GM20431 (cell line): ENCODE measurements around the gene KLC1.

Experiments
- in situ Hi-C: fragments of 300-500 bp; cut with MseI, MboI; formaldehyde crosslinking; loops from one replicate; pipeline ENCODE4 v1.15.0; 2020; ENCODE audit warnings: low sequenced_read_pairs; ENCODE audit not compliant: unreplicated experiment

KLC1 gene

GRCh38 chr14:103656031-103656755 lies 27.2 kb downstream of the KLC1 start:
- in situ Hi-C loops = no loop called here

GRCh38 chr14:103656756-103657133 lies 27.7 kb downstream of the KLC1 start:
- in situ Hi-C loops = no loop called here

- in situ Hi-C loops = no loop called here
Measured at GRCh38 chr14:103657471-103657870, 28.5 kb downstream of the KLC1 start.

GRCh38 chr14:103659631-103660030 lies 30.6 kb downstream of the KLC1 start:
- in situ Hi-C loops = no loop called here

- in situ Hi-C loops = no loop called here
Measured at GRCh38 chr14:103662029-103662428, 33.0 kb downstream of the KLC1 start.

- in situ Hi-C loops = no loop called here
Measured at GRCh38 chr14:103662591-103662990, 33.6 kb downstream of the KLC1 start.

GRCh38 chr14:103663506-103663905 lies 34.5 kb downstream of the KLC1 start:
- in situ Hi-C loops = no loop called here

- in situ Hi-C loops = no loop called here
Measured at GRCh38 chr14:103667671-103668070, 38.7 kb downstream of the KLC1 start.

- in situ Hi-C loops = no loop called here
Measured at GRCh38 chr14:103668117-103668516, 39.1 kb downstream of the KLC1 start.

- in situ Hi-C loops = no loop called here
Measured at GRCh38 chr14:103669370-103669769, 40.4 kb downstream of the KLC1 start.

- in situ Hi-C loops = no loop called here
Measured at GRCh38 chr14:103671911-103672310, 42.9 kb downstream of the KLC1 start.

- in situ Hi-C loops = no loop called here
Measured at GRCh38 chr14:103675957-103676356, 46.9 kb downstream of the KLC1 start.

GRCh38 chr14:103676881-103677675 lies 48.1 kb downstream of the KLC1 start:
- in situ Hi-C loops = no loop called here

- in situ Hi-C loops = no loop called here
Measured at GRCh38 chr14:103679351-103679750, 50.3 kb downstream of the KLC1 start.

GRCh38 chr14:103680491-103681231 lies 51.6 kb downstream of the KLC1 start:
- in situ Hi-C loops = no loop called here

GRCh38 chr14:103683139-103683538 lies 54.1 kb downstream of the KLC1 start:
- in situ Hi-C loops = no loop called here

GRCh38 chr14:103684471-103684870 lies 55.5 kb downstream of the KLC1 start:
- in situ Hi-C loops = no loop called here

GRCh38 chr14:103684871-103685270 lies 55.9 kb downstream of the KLC1 start:
- in situ Hi-C loops = no loop called here

- in situ Hi-C loops = no loop called here
Measured at GRCh38 chr14:103685276-103686211, 56.5 kb downstream of the KLC1 start.
